ENCODE data around the gene PLEKHH1. TPM values are rescaled to one million over a fixed set of nuclear protein-coding genes. Genes with fewer than 3 reads are reported as not detected.

Gene PLEKHH1
- total and polyA plus RNA-seq, 2 of the 8 experiments (the other 6 are each of a cell fraction or from before 2014, with no cell fraction given): 28.3 to 33.3 TPM

DNA sequence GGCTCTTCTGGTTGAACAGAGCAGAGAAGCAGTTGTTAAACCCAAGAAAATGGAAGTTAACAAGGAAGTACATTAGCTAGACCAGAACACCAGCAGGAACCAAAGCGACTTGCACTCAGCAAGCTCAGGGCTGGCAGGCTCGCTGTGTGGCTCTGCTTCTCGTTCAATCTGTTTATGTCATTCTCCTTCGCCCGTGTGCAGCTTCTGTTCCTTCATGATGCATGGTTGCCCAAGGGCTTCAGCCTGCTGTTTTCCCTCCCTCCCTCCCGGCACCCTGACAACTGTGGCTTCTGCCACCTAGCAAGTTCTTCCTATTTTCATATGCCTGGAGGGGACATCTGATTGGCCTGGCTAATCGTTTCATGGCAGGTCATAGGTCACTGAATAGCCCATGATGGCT lies 41.7 kb downstream of the PLEKHH1 start:
- DNase-seq (ENCODE audit: low read depth in 1 of 2, low spot score in 2 of 2): no peak
- Histone ChIP-seq H3K18ac (ENCODE audit: extremely low read depth, low read length) (no peak overlapping the region), H3K4me1 (replicated peaks in 1 of 4; ENCODE audit: control insufficient read depth in 3 of 4, insufficient read depth in 4 of 4, low read length in 3 of 4) (no peaks in the 10 kb centered on the region), H3K4me3 (ENCODE audit: extremely low read depth in 1 of 4, insufficient read depth in 2 of 4, low read depth in 3 of 4, low read length in 4 of 4) (no peak overlapping the region), H2AFZ (ENCODE audit: low read length) (no peak overlapping the region), H3K4me2 (ENCODE audit: insufficient read depth in 1 of 2, low read depth in 2 of 2, low read length in 2 of 2) (no peak overlapping the region), H2AK5ac (ENCODE audit: low read depth, low read length) (no peak overlapping the region), H3K36me3 (ENCODE audit: control insufficient read depth in 2 of 4, insufficient read depth in 4 of 4, low read length in 3 of 4) (peaks cover 4 to 19% (median 8%) of the 10 kb centered on the region in 4 experiments; a peak in 4 of 8 replicates), H2BK120ac (replicated peaks; ENCODE audit: low read depth, low read length) (no peak overlapping the region), H2BK15ac (ENCODE audit: low read length) (no peak overlapping the region), H3K79me1 (ENCODE audit: low read depth, low read length) (no peaks in the 10 kb centered on the region; the same call in 1 of the 2 replicates), H3K4ac (replicated peaks; ENCODE audit: insufficient read length, low read depth, low read length) (no peak overlapping the region), H3K23ac (ENCODE audit: insufficient read length) (no peak overlapping the region), H2BK20ac (ENCODE audit: low read length) (no peak overlapping the region), H3K27ac (ENCODE audit: low read depth, low read length) (no peak overlapping the region), H3K79me2 (ENCODE audit: control insufficient read depth in 1 of 2, insufficient read depth in 2 of 2, low read length in 2 of 2) (no peaks in the 10 kb centered on the region), H3K27me3 (replicated peaks in 1 of 4; ENCODE audit: control insufficient read depth in 3 of 4, extremely low read depth in 1 of 4, insufficient read depth in 3 of 4, low read length in 3 of 4) (no peaks in the 10 kb centered on the region), H3K23me2 (ENCODE audit: low read depth, low read length) (no peaks in the 10 kb centered on the region), H2BK5ac (ENCODE audit: low read depth, low read length) (no peak overlapping the region), H4K5ac (ENCODE audit: insufficient read length, low read depth, low read length) (no peak overlapping the region), H3K9ac (replicated peaks in 1 of 4; ENCODE audit: extremely low read depth in 1 of 4, low read depth in 3 of 4, low read length in 3 of 4) (no peak overlapping the region), H4K20me1 (replicated peaks in 1 of 2; ENCODE audit: control insufficient read depth in 1 of 2, insufficient read depth in 2 of 2, low read length in 2 of 2) (peaks cover 3% of the 10 kb centered on the region in 2 experiments), H4K91ac (replicated peaks; ENCODE audit: insufficient read length, low read length) (no peak overlapping the region), H3K56ac (replicated peaks; ENCODE audit: insufficient read length, low read depth, low read length) (no peak overlapping the region), H2BK12ac (ENCODE audit: low read depth, low read length) (no peak overlapping the region), H3K9me3 (ENCODE audit: insufficient read depth in 2 of 2, low read depth in 1 of 2, low read length in 1 of 2) (no peaks in the 10 kb centered on the region), H3K14ac (ENCODE audit: insufficient read length) (no peak overlapping the region), H4K8ac (ENCODE audit: extremely low read depth, insufficient read depth, low read length) (no peak overlapping the region)
- ChIA-PET CTCF (ENCODE audit: partially characterized antibody) (interaction anchor here (1.6 to 28.8 kb wide), 4 partner anchors 9 to 151 kb away, joined by 7 to 924 read pairs (median 316); partner anchors contain the start of gene PLEKHH1), POLR2A (ENCODE audit: partially characterized antibody) (no interaction called here)
- no peak for FAIRE-seq
- WGBS, 2 experiments (ENCODE audit: extremely low coverage in 1 of 2, insufficient coverage in 1 of 2, insufficient read length in 1 of 2, insufficient replicate concordance in 2 of 2, low coverage in 1 of 2, low lambda C conversion rate in 2 of 2, missing lambda C conversion rate in 1 of 2): 89% methylated on average over 7 of the region's 7 CpGs; no CpG with 5 or more reads in 1 of the 2 experiments
- no peak for TF ChIP-seq CBX5 (IDR thresholded peaks at IDR 0.05; ENCODE audit: low read depth, low read length)
- TF ChIP-seq HDAC6 (IDR thresholded peaks at IDR 0.05; ENCODE audit: low read depth, low read length): no peak
- no peak for TF ChIP-seq SUZ12 (IDR thresholded peaks at IDR 0.05; ENCODE audit: low read length)
- TF ChIP-seq NRF1 (IDR thresholded peaks at IDR 0.05; ENCODE audit: low read depth, low read length): no peak
- no peak for TF ChIP-seq SP2 (IDR thresholded peaks at IDR 0.05; ENCODE audit: low read length)
- no peak for TF ChIP-seq GTF2F1 (IDR thresholded peaks at IDR 0.05; ENCODE audit: borderline replicate concordance, low read depth, low read length)
- no peak for TF ChIP-seq TCF12 (IDR thresholded peaks at IDR 0.05; ENCODE audit: low read depth, low read length)
- TF ChIP-seq POLR2AphosphoS5 (IDR thresholded peaks at IDR 0.05; ENCODE audit: low read depth, low read length): no peak
- TF ChIP-seq CTBP2 (IDR thresholded peaks at IDR 0.05; ENCODE audit: borderline replicate concordance, insufficient read depth, insufficient read length, low read length): no peak
- no peak for TF ChIP-seq RAD21 (IDR thresholded peaks at IDR 0.05 in 1 of 2, conservative IDR thresholded peaks at IDR 0.05 in 1 of 2; ENCODE audit: low read depth in 2 of 2, low read length in 2 of 2)
- no peak for TF ChIP-seq KDM1A (IDR thresholded peaks at IDR 0.05; ENCODE audit: borderline replicate concordance, low read length)
- no peak for TF ChIP-seq EGR1 (IDR thresholded peaks at IDR 0.05; ENCODE audit: borderline replicate concordance, low read depth, low read length)
- no peak for TF ChIP-seq ATF2 (IDR thresholded peaks at IDR 0.05; ENCODE audit: low read length)
